HEK293 (cell line): ENCODE results near the gene B4GALT2.

ENCODE experiments used
- GLIS2 ChIP-seq: fragments of 450-650 bp; formaldehyde crosslinking; IDR thresholded peaks from 2 replicates; pipeline ENCODE4 v1.5.1; 2016; ENCODE audit warnings: missing biosample characterization, missing genetic modification characterization
- HOXC10 ChIP-seq: sonication (generic); formaldehyde crosslinking; IDR thresholded peaks from 2 replicates; pipeline ENCODE4 v1.8.1; 2023; ENCODE audit warnings: mild to moderate bottlenecking, missing genetic modification reagents
- KLF8 ChIP-seq: fragments of 450-650 bp; formaldehyde crosslinking; IDR thresholded peaks from 2 replicates; pipeline ENCODE4 v1.5.1; 2016; ENCODE audit warnings: missing biosample characterization, missing genetic modification characterization
- OVOL3 ChIP-seq: fragments of 450-650 bp; formaldehyde crosslinking; IDR thresholded peaks from 2 replicates; pipeline ENCODE4 v1.5.1; 2016; ENCODE audit warnings: missing biosample characterization, missing genetic modification characterization
- SP7 ChIP-seq: fragments of 450-650 bp; formaldehyde crosslinking; IDR thresholded peaks from 2 replicates; pipeline ENCODE4 v1.5.1; 2016; ENCODE audit warnings: missing biosample characterization, missing genetic modification characterization
- WT1 ChIP-seq: fragments of 450-650 bp; formaldehyde crosslinking; IDR thresholded peaks from 2 replicates; pipeline ENCODE4 v1.5.1; 2016; ENCODE audit warnings: missing biosample characterization, missing genetic modification characterization
- ZBTB1 ChIP-seq: fragments of 450-650 bp; formaldehyde crosslinking; IDR thresholded peaks from 2 replicates; pipeline ENCODE4 v1.5.1; 2016; ENCODE audit warnings: missing biosample characterization, missing genetic modification characterization
- ZBTB21 ChIP-seq: fragments of 450-650 bp; formaldehyde crosslinking; IDR thresholded peaks from 2 replicates; pipeline ENCODE4 v1.5.1; 2017; ENCODE audit warnings: missing biosample characterization, missing genetic modification characterization
- ZEB2 ChIP-seq: fragments of 450-650 bp; formaldehyde crosslinking; IDR thresholded peaks from 2 replicates; pipeline ENCODE4 v1.5.1; 2016; ENCODE audit warnings: missing biosample characterization, missing genetic modification characterization
- ZFP37 ChIP-seq: fragments of 450-650 bp; formaldehyde crosslinking; IDR thresholded peaks from 2 replicates; pipeline ENCODE4 v1.5.1; 2016; ENCODE audit warnings: missing biosample characterization, missing genetic modification characterization
- ZNF132 ChIP-seq: fragments of 450-650 bp; formaldehyde crosslinking; IDR thresholded peaks from 2 replicates; pipeline ENCODE4 v1.5.1; 2017; ENCODE audit warnings: missing biosample characterization, missing genetic modification characterization, borderline replicate concordance
- ZNF2 ChIP-seq: fragments of 450-650 bp; formaldehyde crosslinking; IDR thresholded peaks from 2 replicates; pipeline ENCODE4 v1.5.1; 2016; ENCODE audit warnings: missing biosample characterization, missing genetic modification characterization
- ZNF23 ChIP-seq: fragments of 450-650 bp; formaldehyde crosslinking; IDR thresholded peaks from 2 replicates; pipeline ENCODE4 v1.5.1; 2016; ENCODE audit warnings: missing biosample characterization, missing genetic modification characterization, borderline replicate concordance
- ZNF24 ChIP-seq: fragments of 450-650 bp; formaldehyde crosslinking; IDR thresholded peaks from 2 replicates; pipeline ENCODE4 v1.5.1; 2016; ENCODE audit warnings: missing biosample characterization, missing genetic modification characterization
- ZNF302 ChIP-seq: fragments of 450-650 bp; formaldehyde crosslinking; IDR thresholded peaks from 2 replicates; pipeline ENCODE4 v1.5.1; 2016; ENCODE audit warnings: missing biosample characterization, missing genetic modification characterization, low read depth
- ZNF335 ChIP-seq: fragments of 450-650 bp; formaldehyde crosslinking; conservative IDR thresholded peaks from 2 replicates; pipeline ENCODE4 v1.5.1; 2016; ENCODE audit warnings: missing biosample characterization, missing genetic modification characterization
- ZNF354C ChIP-seq: fragments of 450-650 bp; formaldehyde crosslinking; IDR thresholded peaks from 2 replicates; pipeline ENCODE4 v1.5.1; 2016; ENCODE audit warnings: missing biosample characterization, missing genetic modification characterization, low read depth, borderline replicate concordance
- ZNF426 ChIP-seq: fragments of 450-650 bp; formaldehyde crosslinking; IDR thresholded peaks from 2 replicates; pipeline ENCODE4 v1.5.1; 2017; ENCODE audit warnings: missing biosample characterization, missing genetic modification characterization, mild to moderate bottlenecking, inconsistent platforms, moderate library complexity
- ZNF776 ChIP-seq: fragments of 450-650 bp; formaldehyde crosslinking; IDR thresholded peaks from 2 replicates; pipeline ENCODE4 v1.5.0; 2017; ENCODE audit warnings: missing biosample characterization, missing genetic modification characterization, borderline replicate concordance
- ZNF837 ChIP-seq: fragments of 450-650 bp; formaldehyde crosslinking; IDR thresholded peaks from 2 replicates; pipeline ENCODE4 v1.5.1; 2016; ENCODE audit warnings: missing biosample characterization, missing genetic modification characterization
- TF ChIP-seq, protein P1 (sequence below): fragments of 450-650 bp; formaldehyde crosslinking; IDR thresholded peaks from 2 replicates; pipeline ENCODE4 v1.5.1; 2016; ENCODE audit warnings: missing biosample characterization, missing genetic modification characterization
- TF ChIP-seq, protein P2 (sequence below): fragments of 450-650 bp; formaldehyde crosslinking; IDR thresholded peaks from 2 replicates; pipeline ENCODE4 v1.5.1; 2016; ENCODE audit warnings: missing biosample characterization, missing genetic modification characterization
- TF ChIP-seq, protein P3 (sequence below): fragments of 450-650 bp; formaldehyde crosslinking; IDR thresholded peaks from 2 replicates; pipeline ENCODE4 v1.5.1; 2017; ENCODE audit warnings: missing biosample characterization, mild to moderate bottlenecking, missing genetic modification characterization, moderate library complexity
- TF ChIP-seq, protein P4 (sequence below): fragments of 450-650 bp; formaldehyde crosslinking; IDR thresholded peaks from 2 replicates; pipeline ENCODE4 v1.5.1; 2016; ENCODE audit warnings: missing biosample characterization, missing genetic modification characterization
- TF ChIP-seq, protein P5 (sequence below): fragments of 450-650 bp; formaldehyde crosslinking; IDR thresholded peaks from 2 replicates; pipeline ENCODE4 v1.5.1; 2016; ENCODE audit warnings: missing biosample characterization, missing genetic modification characterization
- TF ChIP-seq, protein P6 (sequence below): fragments of 450-650 bp; formaldehyde crosslinking; IDR thresholded peaks from 2 replicates; pipeline ENCODE4 v1.5.0; 2017; ENCODE audit warnings: missing biosample characterization, missing genetic modification characterization, borderline replicate concordance

The B4GALT2 gene

DNA sequence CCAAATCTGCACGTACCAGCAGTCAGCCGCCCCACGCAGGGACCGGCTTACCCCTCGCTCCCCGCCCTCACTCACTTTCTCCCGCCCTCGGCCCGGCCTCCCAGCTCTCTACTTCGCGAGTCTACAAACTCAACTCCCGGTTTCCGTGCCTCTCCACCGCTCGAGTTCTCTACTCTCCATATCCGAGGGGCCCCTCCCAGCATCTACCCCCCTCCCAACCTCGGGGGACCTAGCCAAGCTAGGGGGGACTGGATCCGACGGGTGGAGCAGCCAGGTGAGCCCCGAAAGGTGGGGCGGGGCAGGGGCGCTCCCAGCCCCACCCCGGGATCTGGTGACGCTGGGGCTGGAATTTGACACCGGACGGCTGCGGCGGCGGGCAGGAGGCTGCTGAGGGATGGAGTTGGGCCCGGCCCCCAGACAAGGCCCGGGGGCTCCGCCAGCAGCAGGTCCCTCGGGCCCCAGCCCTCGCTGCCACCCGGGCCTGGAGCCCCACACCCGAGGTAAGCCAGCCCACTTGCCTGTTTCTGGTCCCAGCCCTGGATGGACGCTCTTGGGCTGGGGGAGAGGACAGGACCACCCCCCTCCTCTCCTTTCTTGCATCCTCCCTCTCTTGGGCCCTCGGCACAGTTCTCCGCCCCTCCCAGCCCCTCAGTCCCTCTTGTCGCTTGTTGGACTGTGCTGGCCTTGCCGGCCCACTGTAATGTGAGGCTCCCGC lies 45.5 kb upstream of the B4GALT2 start, which contains the start of gene ARTN (continued):
- TF ChIP-seq ZNF335 (tag by site-specific recombination) (peak; percentile 93), ZNF837 (tag by site-specific recombination) (no peak), ZNF23 (tag by site-specific recombination) (peak; percentile 28; the same call in 1 of the 2 replicates), GLIS2 (tag by site-specific recombination) (peak; percentile 90), ZNF2 (no peak; the same call in 1 of the 2 replicates), ZBTB21 (tag by site-specific recombination) (no peak), OVOL3 (tag by site-specific recombination) (no peak), ZBTB1 (tag by site-specific recombination) (no peak), ZNF132 (tag by site-specific recombination) (no peak), HOXC10 (no peak), KLF8 (tag by site-specific recombination) (peak; percentile 89), ZNF354C (tag by site-specific recombination) (no peak), ZNF776 (tag by site-specific recombination) (no peak), SP7 (tag by site-specific recombination) (peak; percentile 27; the same call in 1 of the 2 replicates), ZNF302 (tag by site-specific recombination) (no peak), ZEB2 (tag by site-specific recombination) (peak; percentile 77), ZNF24 (tag by site-specific recombination) (no peak), WT1 (tag by site-specific recombination) (peak; percentile 46), ZFP37 (tag by site-specific recombination) (no peak; the same call in 1 of the 2 replicates), ZNF426 (no peak)
- TF ChIP-seq, protein P1, sequence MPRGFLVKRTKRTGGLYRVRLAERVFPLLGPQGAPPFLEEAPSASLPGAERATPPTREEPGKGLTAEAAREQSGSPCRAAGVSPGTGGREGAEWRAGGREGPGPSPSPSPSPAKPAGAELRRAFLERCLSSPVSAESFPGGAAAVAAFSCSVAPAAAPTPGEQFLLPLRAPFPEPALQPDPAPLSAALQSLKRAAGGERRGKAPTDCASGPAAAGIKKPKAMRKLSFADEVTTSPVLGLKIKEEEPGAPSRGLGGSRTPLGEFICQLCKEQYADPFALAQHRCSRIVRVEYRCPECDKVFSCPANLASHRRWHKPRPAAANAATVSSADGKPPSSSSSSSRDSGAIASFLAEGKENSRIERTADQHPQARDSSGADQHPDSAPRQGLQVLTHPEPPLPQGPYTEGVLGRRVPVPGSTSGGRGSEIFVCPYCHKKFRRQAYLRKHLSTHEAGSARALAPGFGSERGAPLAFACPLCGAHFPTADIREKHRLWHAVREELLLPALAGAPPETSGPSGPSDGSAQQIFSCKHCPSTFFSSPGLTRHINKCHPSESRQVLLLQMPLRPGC, result no peak
- TF ChIP-seq, protein P2, sequence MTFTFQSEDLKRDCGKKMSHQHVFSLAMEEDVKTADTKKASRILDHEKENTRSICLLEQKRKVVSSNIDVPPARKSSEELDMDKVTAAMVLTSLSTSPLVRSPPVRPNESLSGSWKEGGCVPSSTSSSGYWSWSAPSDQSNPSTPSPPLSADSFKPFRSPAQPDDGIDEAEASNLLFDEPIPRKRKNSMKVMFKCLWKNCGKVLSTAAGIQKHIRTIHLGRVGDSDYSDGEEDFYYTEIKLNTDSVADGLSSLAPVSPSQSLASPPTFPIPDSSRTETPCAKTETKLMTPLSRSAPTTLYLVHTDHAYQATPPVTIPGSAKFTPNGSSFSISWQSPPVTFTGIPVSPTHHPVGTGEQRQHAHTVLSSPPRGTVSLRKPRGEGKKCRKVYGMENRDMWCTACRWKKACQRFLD (tag by site-specific recombination), result no peak
- TF ChIP-seq, protein P3, sequence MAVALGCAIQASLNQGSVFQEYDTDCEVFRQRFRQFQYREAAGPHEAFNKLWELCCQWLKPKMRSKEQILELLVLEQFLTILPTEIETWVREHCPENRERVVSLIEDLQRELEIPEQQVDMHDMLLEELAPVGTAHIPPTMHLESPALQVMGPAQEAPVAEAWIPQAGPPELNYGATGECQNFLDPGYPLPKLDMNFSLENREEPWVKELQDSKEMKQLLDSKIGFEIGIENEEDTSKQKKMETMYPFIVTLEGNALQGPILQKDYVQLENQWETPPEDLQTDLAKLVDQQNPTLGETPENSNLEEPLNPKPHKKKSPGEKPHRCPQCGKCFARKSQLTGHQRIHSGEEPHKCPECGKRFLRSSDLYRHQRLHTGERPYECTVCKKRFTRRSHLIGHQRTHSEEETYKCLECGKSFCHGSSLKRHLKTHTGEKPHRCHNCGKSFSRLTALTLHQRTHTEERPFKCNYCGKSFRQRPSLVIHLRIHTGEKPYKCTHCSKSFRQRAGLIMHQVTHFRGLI, result 0 out of 2 replicates have a peak, but pooled peaks have one; percentile 40
- TF ChIP-seq, protein P4, sequence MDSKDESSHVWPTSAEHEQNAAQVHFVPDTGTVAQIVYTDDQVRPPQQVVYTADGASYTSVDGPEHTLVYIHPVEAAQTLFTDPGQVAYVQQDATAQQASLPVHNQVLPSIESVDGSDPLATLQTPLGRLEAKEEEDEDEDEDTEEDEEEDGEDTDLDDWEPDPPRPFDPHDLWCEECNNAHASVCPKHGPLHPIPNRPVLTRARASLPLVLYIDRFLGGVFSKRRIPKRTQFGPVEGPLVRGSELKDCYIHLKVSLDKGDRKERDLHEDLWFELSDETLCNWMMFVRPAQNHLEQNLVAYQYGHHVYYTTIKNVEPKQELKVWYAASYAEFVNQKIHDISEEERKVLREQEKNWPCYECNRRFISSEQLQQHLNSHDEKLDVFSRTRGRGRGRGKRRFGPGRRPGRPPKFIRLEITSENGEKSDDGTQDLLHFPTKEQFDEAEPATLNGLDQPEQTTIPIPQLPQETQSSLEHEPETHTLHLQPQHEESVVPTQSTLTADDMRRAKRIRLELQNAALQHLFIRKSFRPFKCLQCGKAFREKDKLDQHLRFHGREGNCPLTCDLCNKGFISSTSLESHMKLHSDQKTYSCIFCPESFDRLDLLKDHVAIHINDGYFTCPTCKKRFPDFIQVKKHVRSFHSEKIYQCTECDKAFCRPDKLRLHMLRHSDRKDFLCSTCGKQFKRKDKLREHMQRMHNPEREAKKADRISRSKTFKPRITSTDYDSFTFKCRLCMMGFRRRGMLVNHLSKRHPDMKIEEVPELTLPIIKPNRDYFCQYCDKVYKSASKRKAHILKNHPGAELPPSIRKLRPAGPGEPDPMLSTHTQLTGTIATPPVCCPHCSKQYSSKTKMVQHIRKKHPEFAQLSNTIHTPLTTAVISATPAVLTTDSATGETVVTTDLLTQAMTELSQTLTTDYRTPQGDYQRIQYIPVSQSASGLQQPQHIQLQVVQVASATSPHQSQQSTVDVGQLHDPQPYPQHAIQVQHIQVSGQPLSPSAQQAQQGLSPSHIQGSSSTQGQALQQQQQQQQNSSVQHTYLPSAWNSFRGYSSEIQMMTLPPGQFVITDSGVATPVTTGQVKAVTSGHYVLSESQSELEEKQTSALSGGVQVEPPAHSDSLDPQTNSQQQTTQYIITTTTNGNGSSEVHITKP (tag by site-specific recombination), result peak; percentile 95
- TF ChIP-seq, protein P5, sequence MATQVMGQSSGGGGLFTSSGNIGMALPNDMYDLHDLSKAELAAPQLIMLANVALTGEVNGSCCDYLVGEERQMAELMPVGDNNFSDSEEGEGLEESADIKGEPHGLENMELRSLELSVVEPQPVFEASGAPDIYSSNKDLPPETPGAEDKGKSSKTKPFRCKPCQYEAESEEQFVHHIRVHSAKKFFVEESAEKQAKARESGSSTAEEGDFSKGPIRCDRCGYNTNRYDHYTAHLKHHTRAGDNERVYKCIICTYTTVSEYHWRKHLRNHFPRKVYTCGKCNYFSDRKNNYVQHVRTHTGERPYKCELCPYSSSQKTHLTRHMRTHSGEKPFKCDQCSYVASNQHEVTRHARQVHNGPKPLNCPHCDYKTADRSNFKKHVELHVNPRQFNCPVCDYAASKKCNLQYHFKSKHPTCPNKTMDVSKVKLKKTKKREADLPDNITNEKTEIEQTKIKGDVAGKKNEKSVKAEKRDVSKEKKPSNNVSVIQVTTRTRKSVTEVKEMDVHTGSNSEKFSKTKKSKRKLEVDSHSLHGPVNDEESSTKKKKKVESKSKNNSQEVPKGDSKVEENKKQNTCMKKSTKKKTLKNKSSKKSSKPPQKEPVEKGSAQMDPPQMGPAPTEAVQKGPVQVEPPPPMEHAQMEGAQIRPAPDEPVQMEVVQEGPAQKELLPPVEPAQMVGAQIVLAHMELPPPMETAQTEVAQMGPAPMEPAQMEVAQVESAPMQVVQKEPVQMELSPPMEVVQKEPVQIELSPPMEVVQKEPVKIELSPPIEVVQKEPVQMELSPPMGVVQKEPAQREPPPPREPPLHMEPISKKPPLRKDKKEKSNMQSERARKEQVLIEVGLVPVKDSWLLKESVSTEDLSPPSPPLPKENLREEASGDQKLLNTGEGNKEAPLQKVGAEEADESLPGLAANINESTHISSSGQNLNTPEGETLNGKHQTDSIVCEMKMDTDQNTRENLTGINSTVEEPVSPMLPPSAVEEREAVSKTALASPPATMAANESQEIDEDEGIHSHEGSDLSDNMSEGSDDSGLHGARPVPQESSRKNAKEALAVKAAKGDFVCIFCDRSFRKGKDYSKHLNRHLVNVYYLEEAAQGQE (tag by site-specific recombination), result no peak
- TF ChIP-seq, protein P6, sequence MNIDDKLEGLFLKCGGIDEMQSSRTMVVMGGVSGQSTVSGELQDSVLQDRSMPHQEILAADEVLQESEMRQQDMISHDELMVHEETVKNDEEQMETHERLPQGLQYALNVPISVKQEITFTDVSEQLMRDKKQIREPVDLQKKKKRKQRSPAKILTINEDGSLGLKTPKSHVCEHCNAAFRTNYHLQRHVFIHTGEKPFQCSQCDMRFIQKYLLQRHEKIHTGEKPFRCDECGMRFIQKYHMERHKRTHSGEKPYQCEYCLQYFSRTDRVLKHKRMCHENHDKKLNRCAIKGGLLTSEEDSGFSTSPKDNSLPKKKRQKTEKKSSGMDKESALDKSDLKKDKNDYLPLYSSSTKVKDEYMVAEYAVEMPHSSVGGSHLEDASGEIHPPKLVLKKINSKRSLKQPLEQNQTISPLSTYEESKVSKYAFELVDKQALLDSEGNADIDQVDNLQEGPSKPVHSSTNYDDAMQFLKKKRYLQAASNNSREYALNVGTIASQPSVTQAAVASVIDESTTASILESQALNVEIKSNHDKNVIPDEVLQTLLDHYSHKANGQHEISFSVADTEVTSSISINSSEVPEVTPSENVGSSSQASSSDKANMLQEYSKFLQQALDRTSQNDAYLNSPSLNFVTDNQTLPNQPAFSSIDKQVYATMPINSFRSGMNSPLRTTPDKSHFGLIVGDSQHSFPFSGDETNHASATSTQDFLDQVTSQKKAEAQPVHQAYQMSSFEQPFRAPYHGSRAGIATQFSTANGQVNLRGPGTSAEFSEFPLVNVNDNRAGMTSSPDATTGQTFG, result no peak
